ENCODE measurements around the gene TDRD7.

DNA sequence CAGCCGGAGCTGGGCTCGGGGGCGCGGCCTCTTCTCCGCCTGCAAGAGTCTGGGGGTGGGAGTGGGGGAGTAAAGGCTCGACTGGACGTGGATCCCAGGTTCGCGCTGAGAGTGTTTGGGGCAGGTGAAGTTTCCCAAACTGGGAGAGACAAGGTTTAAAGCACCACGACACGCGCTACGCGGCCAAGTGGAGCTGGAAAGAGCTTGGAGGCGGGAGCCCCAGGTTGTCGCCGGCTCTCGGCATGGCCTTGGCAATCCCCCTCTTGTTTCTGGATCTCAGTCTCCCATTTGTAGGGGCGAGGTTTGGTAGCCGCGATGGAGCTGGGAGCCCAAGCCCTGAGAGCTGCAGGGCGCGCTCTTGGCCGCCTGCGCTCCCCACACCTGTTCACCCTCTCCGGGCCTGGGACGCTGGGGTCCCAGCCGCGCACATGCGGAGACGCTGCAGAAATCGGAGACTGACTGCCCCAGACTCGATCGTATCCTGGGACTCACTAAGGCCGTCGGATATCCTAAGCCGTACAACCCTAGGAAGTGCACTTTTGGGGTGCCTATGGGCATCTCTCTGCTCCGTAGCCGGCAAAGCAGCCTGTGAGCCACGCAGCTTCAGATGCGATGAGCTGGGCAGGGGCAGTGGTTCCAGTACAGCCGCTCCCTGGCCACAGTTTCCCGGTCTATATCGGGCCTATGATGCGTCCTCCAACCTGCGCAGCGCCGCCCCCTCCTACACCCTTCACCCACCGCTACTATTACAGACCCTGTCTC, 90.5 kb downstream of the TDRD7 start:
- TF ChIP-seq, protein P1, sequence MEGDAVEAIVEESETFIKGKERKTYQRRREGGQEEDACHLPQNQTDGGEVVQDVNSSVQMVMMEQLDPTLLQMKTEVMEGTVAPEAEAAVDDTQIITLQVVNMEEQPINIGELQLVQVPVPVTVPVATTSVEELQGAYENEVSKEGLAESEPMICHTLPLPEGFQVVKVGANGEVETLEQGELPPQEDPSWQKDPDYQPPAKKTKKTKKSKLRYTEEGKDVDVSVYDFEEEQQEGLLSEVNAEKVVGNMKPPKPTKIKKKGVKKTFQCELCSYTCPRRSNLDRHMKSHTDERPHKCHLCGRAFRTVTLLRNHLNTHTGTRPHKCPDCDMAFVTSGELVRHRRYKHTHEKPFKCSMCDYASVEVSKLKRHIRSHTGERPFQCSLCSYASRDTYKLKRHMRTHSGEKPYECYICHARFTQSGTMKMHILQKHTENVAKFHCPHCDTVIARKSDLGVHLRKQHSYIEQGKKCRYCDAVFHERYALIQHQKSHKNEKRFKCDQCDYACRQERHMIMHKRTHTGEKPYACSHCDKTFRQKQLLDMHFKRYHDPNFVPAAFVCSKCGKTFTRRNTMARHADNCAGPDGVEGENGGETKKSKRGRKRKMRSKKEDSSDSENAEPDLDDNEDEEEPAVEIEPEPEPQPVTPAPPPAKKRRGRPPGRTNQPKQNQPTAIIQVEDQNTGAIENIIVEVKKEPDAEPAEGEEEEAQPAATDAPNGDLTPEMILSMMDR (IDR thresholded peaks at IDR 0.05) = no peak
- no peak for TF ChIP-seq ZFX (IDR thresholded peaks at IDR 0.05; ENCODE audit: borderline replicate concordance)

Measured in 22Rv1 (cell line).